Activated naive CD4-positive, alpha-beta T cell treated with anti-CD3 and anti-CD28 coated beads, Interleukin-2, amount 10 ng/mL, durations not matched to agents 5 hours and 36 hours (primary cell): ENCODE data around the gene RGL2. TPM values are rescaled to one million over a fixed set of nuclear protein-coding genes. Genes with fewer than 3 reads are reported as not detected.

Source experiments
- microRNA-seq: library from miRNA; unstranded; fragments of <30 nt; microRNA quantifications from one replicate; pipeline ENCODE4 v1.2.0, GENCODE V29; 2022; ENCODE audit warnings: borderline microRNAs expressed, borderline replicate concordance
- total RNA-seq, 2 experiments: library from RNA; stranded (reverse); gene quantifications; one replicate each; pipeline ENCODE4 v1.2.3, GENCODE V29; 2021

RGL2 gene
- total RNA-seq, result 10 to 100 TPM; 52.5 to 58.6 TPM

GRCh38 chr6:33298773-33299236 lies at the start of gene RGL2:
Gene RGL2 (minus strand): TSS chr6:33298942. CDS start chr6:33298610, 332 bp downstream.

GRCh38 chr6:33317669-33318425 lies 19.1 kb upstream of the RGL2 start, which contains the start of gene ZBTB22:
Gene ZBTB22 (minus strand): TSS chr6:33317744. CDS start chr6:33316916, 828 bp downstream.

GRCh38 chr6:33313709-33314514 lies 15.2 kb upstream of the RGL2 start, which contains the start of gene TAPBP:
Gene TAPBP (minus strand): TSS chr6:33314078. CDS start chr6:33314041, 37 bp downstream.

GRCh38 chr6:33288921-33289783 lies 9.6 kb downstream of the RGL2 start, which contains the start of the genes PFDN6 and WDR46:
Gene PFDN6 (plus strand): TSS chr6:33289601. CDS start chr6:33289857, 256 bp downstream.
Gene WDR46 (minus strand): TSS chr6:33289239. CDS start chr6:33289170, 69 bp downstream.

GRCh38 chr6:33276864-33277662 lies 21.7 kb downstream of the RGL2 start, which contains the start of gene B3GALT4:
Gene B3GALT4 (plus strand): TSS chr6:33277123. CDS start chr6:33277420, 297 bp downstream.

GRCh38 chr6:33271468-33272274 lies 27.1 kb downstream of the RGL2 start, which contains the start of the genes RPS18 and VPS52:
Gene RPS18 (plus strand): TSS chr6:33272075. CDS start chr6:33272120, 45 bp downstream.
Gene VPS52 (minus strand): TSS chr6:33271876. CDS start chr6:33271675, 201 bp downstream.

Small RNA genes within 50 kb of the gene (microRNA-seq; reads per million reads assigned to microRNA genes)
- gene MIR6834 (not detected), gene MIR6873 (not detected)

Other genes starting within 250 kb of the RGL2 start
- gene HLA-DPA1, start 225.3 kb downstream of the RGL2 start, total RNA-seq, result 10 to 100 TPM; 30.4 to 32.4 TPM
- 10 to 100 TPM; 19.0 to 19.2 TPM for gene HLA-DPB1, start 223.0 kb downstream of the RGL2 start, total RNA-seq
- gene COL11A2, start 106.5 kb downstream of the RGL2 start, total RNA-seq, result under 1 TPM; 0.50 to 0.63 TPM
- 10 to 100 TPM; 49.6 to 49.7 TPM for gene RXRB, start 98.3 kb downstream of the RGL2 start, total RNA-seq
- 10 to 100 TPM; 39.6 to 41.7 TPM for gene SLC39A7, start 98.1 kb downstream of the RGL2 start, total RNA-seq
- gene HSD17B8, start 94.3 kb downstream of the RGL2 start, total RNA-seq, result 10 to 100 TPM; 15.4 to 18.0 TPM
- gene RING1, start 90.4 kb downstream of the RGL2 start, total RNA-seq, result 10 to 100 TPM; 37.6 to 37.7 TPM
- gene VPS52, start 27.1 kb downstream of the RGL2 start, total RNA-seq, result 10 to 100 TPM; 71.8 to 76.2 TPM
- 1,000 to 10,000 TPM; 3,258 to 3,316 TPM for gene RPS18, start 26.9 kb downstream of the RGL2 start, total RNA-seq
- gene B3GALT4, start 21.8 kb downstream of the RGL2 start, total RNA-seq, result 10 to 100 TPM; 23.3 to 23.9 TPM
- 10 to 100 TPM; 47.0 to 47.8 TPM for gene WDR46, start 9.7 kb downstream of the RGL2 start, total RNA-seq
- gene PFDN6, start 9.3 kb downstream of the RGL2 start, total RNA-seq, result 10 to 100 TPM; 55.1 to 57.3 TPM
- 100 to 1,000 TPM; 273 to 274 TPM for gene TAPBP, start 15.1 kb upstream of the RGL2 start, total RNA-seq
- 10 to 100 TPM; 19.4 to 21.9 TPM for gene ZBTB22, start 18.8 kb upstream of the RGL2 start, total RNA-seq
- gene DAXX, start 24.0 kb upstream of the RGL2 start, total RNA-seq, result 100 to 1,000 TPM; 108 to 111 TPM
- 100 to 1,000 TPM; 106 to 109 TPM for gene KIFC1, start 92.9 kb upstream of the RGL2 start, total RNA-seq
- 10 to 100 TPM; 46.7 to 52.7 TPM for gene PHF1, start 112.1 kb upstream of the RGL2 start, total RNA-seq
- 100 to 1,000 TPM; 197 to 215 TPM for gene CUTA, start 119.2 kb upstream of the RGL2 start, total RNA-seq
- gene SYNGAP1, start 121.1 kb upstream of the RGL2 start, total RNA-seq, result 10 to 100 TPM; 48.0 to 52.1 TPM
- gene ZBTB9, start 155.6 kb upstream of the RGL2 start, total RNA-seq, result 1 to 10 TPM; 6.5 to 7.1 TPM